Cerebellar cortex (tissue), 1 donor: ENCODE results near the gene NFKB1.
"Not testable (repeated sequence)": the region's sequence is repeated elsewhere in the genome, so short reads cannot be mapped to it uniquely, and the experiment has no call there.

Experiments
- DNase-seq: peaks from one replicate; pipeline ENCODE4 v3.0.0-alpha.2; 2015; ENCODE audit warnings: low spot score

Gene NFKB1

GRCh38 chr4:102500696-102501446 lies at the start of gene NFKB1:
Gene NFKB1, plus strand, starts transcription at chr4:102501359. Its CDS starts 24,160 bp downstream, at chr4:102525519.
- DNase-seq = no peak

GRCh38 chr4:102452854-102453253 lies 48.3 kb upstream of the NFKB1 start:
- no peak for DNase-seq

- DNase-seq = no peak
Measured at GRCh38 chr4:102453827-102454226, 47.3 kb upstream of the NFKB1 start.

GRCh38 chr4:102454268-102454667 lies 46.9 kb upstream of the NFKB1 start:
- DNase-seq = no peak

DNA sequence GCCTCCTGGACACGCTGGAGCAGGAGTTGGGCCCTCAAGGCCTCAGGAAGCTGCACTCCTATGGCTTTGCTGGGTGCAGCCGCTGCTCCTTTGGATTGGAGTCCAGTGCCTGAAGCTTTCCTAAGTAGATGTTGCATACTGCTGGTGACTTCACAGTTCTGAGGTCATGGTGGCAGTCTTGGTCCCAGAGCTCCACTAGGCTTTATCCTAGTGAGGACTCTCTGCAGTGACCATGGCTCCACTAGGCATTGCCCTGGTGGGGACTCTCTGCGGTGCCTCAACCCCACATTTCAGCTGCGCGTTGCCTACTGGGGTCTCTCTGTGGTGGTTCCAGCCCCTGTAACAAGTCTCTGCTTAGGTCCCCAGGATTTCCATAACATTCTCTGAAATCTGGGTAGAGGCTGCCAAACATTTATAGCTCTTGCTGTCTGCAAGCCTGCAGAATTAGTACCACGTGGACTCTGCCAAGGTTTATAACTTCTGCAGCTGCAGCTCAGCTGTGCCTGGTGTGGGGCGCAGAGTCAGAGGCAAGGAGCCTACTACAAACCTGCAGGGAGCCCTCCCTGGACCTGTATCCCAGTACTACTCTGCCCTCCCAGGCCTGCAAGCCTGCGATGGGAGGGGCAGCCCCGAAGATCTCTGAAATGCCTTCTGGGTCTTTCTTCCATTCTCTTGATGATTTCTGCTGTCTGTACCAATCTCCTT lies 46.0 kb upstream of the NFKB1 start:
- no peak for DNase-seq

DNA sequence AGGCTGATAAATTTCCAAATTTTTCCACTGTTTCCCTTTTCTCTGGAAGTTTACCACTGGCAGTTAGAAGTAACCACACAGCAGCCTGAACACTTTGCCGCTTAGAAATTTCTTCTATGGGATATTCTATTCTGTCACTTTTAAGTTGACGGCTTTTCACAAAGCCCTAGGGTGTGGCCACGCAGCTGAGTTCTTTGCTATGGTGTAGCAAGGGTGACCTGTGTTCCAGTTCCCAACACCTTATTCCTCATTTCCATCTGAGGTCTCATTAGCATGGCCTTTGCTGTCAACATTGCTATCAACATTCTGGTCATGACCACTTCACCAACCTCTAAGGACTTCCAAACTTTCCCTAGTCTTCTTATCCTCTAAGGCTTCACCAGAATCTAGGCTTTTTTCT lies 45.4 kb upstream of the NFKB1 start:
- DNase-seq = no peak

DNA sequence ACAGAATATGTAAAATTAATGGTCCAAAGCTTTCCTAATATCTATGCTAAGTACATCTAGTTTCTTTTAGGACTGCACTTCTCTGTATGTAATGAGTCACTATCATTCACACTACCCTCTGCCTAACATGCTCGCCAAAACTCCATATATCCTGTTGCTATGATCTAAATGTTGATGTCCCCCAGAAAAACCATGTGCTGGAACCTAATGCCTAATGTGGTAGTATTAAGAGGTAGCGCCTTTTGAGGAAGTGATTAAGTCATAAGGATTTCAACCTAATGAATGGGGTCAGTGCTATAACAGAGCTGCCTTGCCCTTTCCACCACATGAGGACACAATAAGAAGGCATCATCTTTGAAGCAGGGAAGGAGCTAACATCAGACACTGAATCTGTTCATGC lies 34.9 kb upstream of the NFKB1 start:
- DNase-seq = no peak

DNA sequence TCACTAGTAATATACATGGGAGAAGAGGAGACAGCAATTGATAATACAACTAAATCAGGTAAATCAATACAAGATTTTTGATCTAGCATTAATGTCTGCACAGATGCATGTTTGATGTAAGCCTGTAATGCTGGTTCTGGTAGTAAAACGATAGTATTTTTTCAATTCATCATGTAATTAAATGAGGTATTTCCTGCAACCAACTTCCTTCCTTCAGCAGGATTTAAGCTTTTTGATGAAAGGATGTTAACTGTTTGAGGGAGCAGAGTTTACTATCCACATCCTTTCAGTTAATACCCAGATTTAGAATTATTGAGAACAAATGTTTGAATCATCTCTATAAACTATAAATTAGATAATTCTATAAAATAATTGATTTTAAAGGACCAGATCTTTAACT lies 31.4 kb upstream of the NFKB1 start:
- no peak for DNase-seq

DNA sequence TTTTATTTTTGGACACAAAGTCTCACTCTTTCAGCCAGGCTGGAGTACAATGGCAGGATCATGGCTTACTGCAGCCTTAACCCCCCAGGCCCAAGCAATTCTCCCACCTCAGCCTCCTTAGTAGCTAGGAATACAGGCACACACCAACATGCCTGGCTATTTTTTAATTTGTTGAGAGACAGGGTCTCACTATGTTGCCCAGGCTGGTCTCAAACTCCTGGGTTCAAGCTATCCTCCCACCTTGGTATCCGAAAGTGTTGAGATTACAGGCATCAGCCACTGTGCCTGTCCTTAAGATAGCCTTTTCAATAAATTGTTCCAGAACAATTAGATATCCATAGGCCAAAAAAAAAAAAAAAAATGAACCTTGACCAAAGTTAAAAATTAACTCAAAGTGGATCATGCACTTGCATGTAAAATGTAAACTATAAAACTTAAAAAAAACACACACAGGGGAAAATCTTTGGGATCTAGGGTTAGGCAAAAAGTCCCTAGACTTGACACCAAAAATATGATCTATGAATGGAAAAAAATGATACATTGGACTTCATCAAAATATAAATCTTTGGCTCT lies 28.6 kb upstream of the NFKB1 start:
- DNase-seq = no peak

GRCh38 chr4:102473476-102473875 lies 27.7 kb upstream of the NFKB1 start:
- no peak for DNase-seq

GRCh38 chr4:102474736-102475504 lies 26.2 kb upstream of the NFKB1 start:
- DNase-seq = no peak

- DNase-seq = no peak
Measured at GRCh38 chr4:102477657-102478056, 23.5 kb upstream of the NFKB1 start.

- DNase-seq = no peak
Measured at GRCh38 chr4:102478186-102478585, 23.0 kb upstream of the NFKB1 start.

GRCh38 chr4:102479832-102480231 lies 21.3 kb upstream of the NFKB1 start:
- DNase-seq = not testable (repeated sequence)

GRCh38 chr4:102483120-102483519 lies 18.0 kb upstream of the NFKB1 start:
- DNase-seq = no peak

DNA sequence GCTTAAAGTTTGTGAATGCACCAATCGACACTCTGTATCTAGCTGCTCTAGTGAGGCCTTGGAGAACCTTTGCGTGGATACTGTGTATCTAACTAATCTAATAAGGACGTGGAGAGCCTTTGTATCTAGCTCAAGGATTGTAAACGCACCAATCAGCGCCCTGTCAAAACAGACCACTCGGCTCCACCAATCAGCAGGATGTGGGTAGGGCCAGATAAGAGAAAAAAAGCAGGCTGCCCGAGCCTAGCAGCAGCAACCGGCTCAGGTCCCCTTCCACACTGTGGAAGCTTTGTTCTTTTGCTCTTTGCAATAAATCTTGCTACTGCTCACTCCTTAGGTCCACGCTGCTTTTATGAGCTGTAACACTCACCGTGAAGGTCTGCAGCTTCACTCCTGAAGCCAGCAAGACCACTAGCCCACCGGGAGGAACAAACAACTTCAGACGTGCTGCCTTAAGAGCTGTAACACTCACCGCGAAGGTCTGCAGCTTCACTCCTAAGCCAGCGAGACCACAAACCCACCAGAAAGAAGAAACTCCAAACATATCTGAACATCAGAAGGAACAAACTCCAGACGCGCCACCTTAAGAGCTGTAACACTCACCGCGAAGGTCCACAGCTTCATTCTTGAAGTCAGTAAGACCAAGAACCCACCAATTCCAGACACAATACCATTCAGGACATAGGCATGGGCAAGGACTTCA lies 17.0 kb upstream of the NFKB1 start:
- DNase-seq = not testable (repeated sequence)

GRCh38 chr4:102492531-102493241 lies 8.5 kb upstream of the NFKB1 start:
- no peak for DNase-seq

DNA sequence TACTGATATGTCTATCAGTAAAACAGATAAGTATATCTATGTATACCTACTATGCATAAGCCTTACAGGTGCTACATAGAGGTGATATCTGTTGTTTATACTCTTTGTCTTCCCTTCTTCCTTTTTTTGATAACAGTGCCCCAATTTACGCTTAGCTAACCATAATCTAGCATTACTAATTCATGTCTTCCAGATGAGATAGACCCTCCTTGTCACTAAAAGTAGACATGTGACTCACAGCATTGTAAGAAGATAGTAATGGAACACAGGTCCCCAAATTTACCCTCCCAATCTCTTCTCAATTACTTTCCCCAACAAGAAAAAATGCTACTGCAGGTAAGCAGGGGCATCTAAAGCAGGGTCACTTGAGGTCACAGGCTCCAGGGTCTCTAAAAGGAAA lies 7.9 kb upstream of the NFKB1 start:
- DNase-seq = no peak

DNA sequence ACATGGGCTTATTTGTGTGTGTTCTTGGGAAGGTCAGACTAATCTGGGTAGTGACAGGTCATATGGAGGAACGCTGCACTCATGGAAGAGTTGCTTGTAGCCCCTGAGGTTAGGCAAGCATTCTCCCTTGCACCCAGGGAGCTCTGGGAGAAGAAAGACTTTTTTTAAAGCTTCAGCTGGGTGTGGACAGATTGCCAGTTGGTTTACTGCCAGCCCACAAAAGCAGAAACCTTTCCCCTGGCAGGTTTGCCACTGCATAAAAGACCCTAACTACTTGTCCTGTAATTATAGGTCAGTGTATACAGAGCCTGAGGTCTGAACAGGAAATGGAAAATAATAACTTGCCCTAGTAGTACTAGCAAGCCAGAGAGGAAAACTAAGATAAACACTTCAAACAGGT lies 7.4 kb upstream of the NFKB1 start:
- DNase-seq = no peak

- DNase-seq = no peak
Measured at GRCh38 chr4:102494603-102495002, 6.6 kb upstream of the NFKB1 start.

- no peak for DNase-seq
Measured at GRCh38 chr4:102497986-102498385, 3.2 kb upstream of the NFKB1 start.
